Uterus (tissue), 4 donors: ENCODE results near the gene RPL31. TPM values are rescaled to one million over a fixed set of nuclear protein-coding genes. Genes with fewer than 3 reads are reported as not detected.
A peak's percentile ranks its signal among the peaks of the same experiment; 100 is the strongest.
"Not testable (repeated sequence)": the region's sequence is repeated elsewhere in the genome, so short reads cannot be mapped to it uniquely, and the experiment has no call there.

ENCODE experiments used
- DNase-seq, 2 donors: peaks; one replicate each; pipeline ENCODE4 v3.0.0-alpha.2; 2019 to 2020
- H3K27ac ChIP-seq, 2 donors: fragments of 200-600 bp; sonication (generic); 1 replicate in 1 of 2; 2 replicates in 1 of 2; pipeline ENCODE4 v1.5.1; 2016 to 2018
- H3K27me3 ChIP-seq, 2 donors: fragments of 200-600 bp; sonication (generic); one replicate each; pipeline ENCODE4 v1.5.1; 2018 to 2019; ENCODE audit warnings: control low read depth in 1 of 2
- H3K36me3 ChIP-seq, 2 donors: fragments of 200-600 bp; sonication (generic); one replicate each; pipeline ENCODE4 v1.5.1; 2019; ENCODE audit warnings: control low read depth in 1 of 2
- H3K4me1 ChIP-seq, 2 donors: fragments of 200-600 bp; sonication (generic); one replicate each; pipeline ENCODE4 v1.5.1; 2018 to 2019; ENCODE audit warnings: control low read depth in 1 of 2
- H3K4me3 ChIP-seq, 2 donors: fragments of 200-600 bp; sonication (generic); 1 replicate in 1 of 2; 2 replicates in 1 of 2; pipeline ENCODE4 v1.5.1; 2018 to 2019; ENCODE audit warnings: mild to moderate bottlenecking in 1 of 2
- H3K9me3 ChIP-seq, 2 donors: fragments of 200-600 bp; sonication (generic); one replicate each; pipeline ENCODE4 v1.5.1; 2019; ENCODE audit warnings: control low read depth in 1 of 2
- CTCF ChIP-seq, 4 experiments: fragments of 200-600 bp in 2 of 4; fragments of 450-650 bp in 2 of 4; sonication (generic) in 2 of 4; IDR thresholded peaks; one replicate each; pipeline ENCODE4 v1.5.1; 2016 to 2019; ENCODE audit warnings: antibody characterized with exemption in 4 of 4, mild to moderate bottlenecking in 2 of 4, moderate library complexity in 1 of 4
- POLR2A ChIP-seq, 2 donors: fragments of 450-650 bp; IDR thresholded peaks; one replicate each; pipeline ENCODE4 v1.6.1; 2016; ENCODE audit warnings: antibody characterized with exemption in 2 of 2, mild to moderate bottlenecking in 1 of 2, moderate library complexity in 1 of 2
- intact Hi-C: fragments of 100-400 bp; cut with DNase I; formaldehyde crosslinking; loops from one replicate; pipeline ENCODE4 v1.15.1; 2023; ENCODE audit warnings: low total_unique reads
- total RNA-seq, 4 donors: library from RNA; depleted of rRNA in 3 of 4; stranded (reverse); fragments of >200 nt in 3 of 4; gene quantifications; one replicate each; pipeline versions ENCODE4 v1.1.0 to v1.2.4, GENCODE V29; 2014 to 2023
- donor health status: DM: yes; HTN: yes; CAD: no.

The RPL31 gene
- total RNA-seq, 4 donors from 2014 or later = 918 to 2,301 (median 1,306) TPM

- H3K27ac ChIP-seq = no peak overlapping the region
- no peaks in the 10 kb centered on the region for H3K36me3 ChIP-seq
- H3K4me3 ChIP-seq = no peak overlapping the region
- TF ChIP-seq CTCF (IDR thresholded peaks at IDR 0.05) (no peak), POLR2A (IDR thresholded peaks at IDR 0.05) (no peak)
- no peaks in the 10 kb centered on the region for H3K9me3 ChIP-seq
- H3K27me3 ChIP-seq = no peaks in the 10 kb centered on the region
- no peak for DNase-seq
- intact Hi-C loops = no loop called here
- H3K4me1 ChIP-seq = no peaks in the 10 kb centered on the region
These were observed 45.1 kb downstream of the RPL31 start for GRCh38 chr2:101047075-101047766.

- DNase-seq = peak in 1 of 2 donors; percentile 32
- H3K4me3 ChIP-seq = no peak overlapping the region
- no peaks in the 10 kb centered on the region for H3K36me3 ChIP-seq
- H3K27me3 ChIP-seq = no peaks in the 10 kb centered on the region
- intact Hi-C loops = no loop called here
- H3K9me3 ChIP-seq = no peaks in the 10 kb centered on the region
- H3K27ac ChIP-seq = no peak overlapping the region
- no peak for TF ChIP-seq CTCF (IDR thresholded peaks at IDR 0.05)
- TF ChIP-seq POLR2A (IDR thresholded peaks at IDR 0.05) = no peak
- H3K4me1 ChIP-seq = no peaks in the 10 kb centered on the region
These were observed 45.7 kb downstream of the RPL31 start for GRCh38 chr2:101047774-101048173.

GRCh38 chr2:101048756-101049155 lies 46.7 kb downstream of the RPL31 start:
- H3K4me1 ChIP-seq = no peaks in the 10 kb centered on the region
- no peak overlapping the region for H3K27ac ChIP-seq
- intact Hi-C loops = no loop called here
- no peak for TF ChIP-seq POLR2A (IDR thresholded peaks at IDR 0.05)
- no peak for TF ChIP-seq CTCF (IDR thresholded peaks at IDR 0.05)
- DNase-seq = no peak
- H3K4me3 ChIP-seq = no peak overlapping the region
- no peaks in the 10 kb centered on the region for H3K9me3 ChIP-seq
- H3K36me3 ChIP-seq = no peaks in the 10 kb centered on the region
- no peaks in the 10 kb centered on the region for H3K27me3 ChIP-seq

- H3K4me1 ChIP-seq, H3K36me3 ChIP-seq, H3K4me3 ChIP-seq, H3K27ac ChIP-seq, intact Hi-C loops, H3K27me3 ChIP-seq, DNase-seq, H3K9me3 ChIP-seq: not testable (repeated sequence)
These were observed 48.8 kb downstream of the RPL31 start for GRCh38 chr2:101050886-101051285.

GRCh38 chr2:101052147-101052546 lies 50.1 kb downstream of the RPL31 start:
- no peak overlapping the region for H3K4me3 ChIP-seq
- H3K9me3 ChIP-seq = no peaks in the 10 kb centered on the region
- TF ChIP-seq CTCF (IDR thresholded peaks at IDR 0.05) = no peak
- no peak for DNase-seq
- H3K4me1 ChIP-seq = no peaks in the 10 kb centered on the region
- H3K27me3 ChIP-seq = no peaks in the 10 kb centered on the region
- intact Hi-C loops = no loop called here
- no peak overlapping the region for H3K27ac ChIP-seq
- no peaks in the 10 kb centered on the region for H3K36me3 ChIP-seq

GRCh38 chr2:101053117-101053516 lies 51.0 kb downstream of the RPL31 start:
- Histone ChIP-seq H3K9me3 (no peaks in the 10 kb centered on the region), H3K36me3 (no peaks in the 10 kb centered on the region), H3K4me1 (no peaks in the 10 kb centered on the region), H3K27me3 (no peaks in the 10 kb centered on the region), H3K4me3 (no peak overlapping the region), H3K27ac (no peak overlapping the region)
- intact Hi-C loops = no loop called here
- no peak for DNase-seq
- TF ChIP-seq CTCF (IDR thresholded peaks at IDR 0.05) = no peak
- TF ChIP-seq POLR2A (IDR thresholded peaks at IDR 0.05) = no peak
